GM12874 (cell line): Measurements from ENCODE around the gene LRP1B.

Experiments
- CTCF ChIP-seq: IDR thresholded peaks from 2 replicates; pipeline ENCODE4 v1.5.1; 2011; ENCODE audit warnings: low read depth, mild to moderate bottlenecking, control low read depth, low read length, moderate library complexity; ENCODE audit not compliant: insufficient read depth

Gene LRP1B

GRCh38 chr2:140972724-140973123, 1158.1 kb downstream of the LRP1B start:
- TF ChIP-seq CTCF: no peak

- TF ChIP-seq CTCF: 0 out of 2 replicates have a peak, but pooled peaks have one; percentile 4
Measured at GRCh38 chr2:140964324-140964723, 1166.5 kb downstream of the LRP1B start.

- no peak for TF ChIP-seq CTCF
Measured at GRCh38 chr2:140949932-140950331, 1180.9 kb downstream of the LRP1B start.

GRCh38 chr2:140947236-140947635, 1183.6 kb downstream of the LRP1B start:
- no peak for TF ChIP-seq CTCF

DNA sequence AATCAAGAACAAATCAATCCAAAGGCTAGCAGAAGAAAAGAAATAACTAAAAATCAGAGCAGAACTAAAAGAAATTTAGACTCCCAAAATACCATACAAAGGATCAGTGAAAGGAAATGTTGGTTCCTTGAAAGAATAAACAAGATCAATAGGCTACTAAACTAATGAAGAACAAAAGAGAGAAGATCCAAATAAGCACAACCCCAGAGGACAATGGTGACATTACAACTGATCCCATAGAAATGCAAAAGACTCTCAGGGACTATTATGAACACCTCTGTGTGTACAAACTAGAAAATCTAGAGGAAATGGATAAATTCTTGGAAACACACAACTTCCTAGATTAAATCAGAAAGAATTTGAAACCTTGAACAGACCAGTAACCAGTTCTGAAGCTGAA, 1186.9 kb downstream of the LRP1B start:
- no peak for TF ChIP-seq CTCF

GRCh38 chr2:140942284-140942683, 1188.5 kb downstream of the LRP1B start:
- TF ChIP-seq CTCF: no peak

DNA sequence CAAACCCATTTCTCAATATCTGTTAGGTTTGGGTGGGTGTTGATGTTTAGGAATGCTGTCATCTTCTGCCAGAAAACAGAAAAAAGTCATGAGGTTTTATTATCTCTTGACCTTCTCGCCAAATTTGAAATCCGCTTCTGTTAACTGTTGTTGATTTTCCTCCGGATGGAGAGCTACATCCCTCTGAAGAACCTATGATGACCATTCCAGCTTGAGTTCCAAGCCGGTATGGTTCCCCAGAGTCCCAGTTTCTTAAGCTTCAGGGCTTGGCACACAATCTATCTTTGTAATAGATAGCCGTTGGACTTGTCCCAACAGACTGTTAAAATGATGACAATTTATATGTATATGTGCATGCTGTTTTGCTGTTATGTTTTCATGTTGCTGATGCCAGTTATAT, 1201.0 kb downstream of the LRP1B start:
- no peak for TF ChIP-seq CTCF

DNA sequence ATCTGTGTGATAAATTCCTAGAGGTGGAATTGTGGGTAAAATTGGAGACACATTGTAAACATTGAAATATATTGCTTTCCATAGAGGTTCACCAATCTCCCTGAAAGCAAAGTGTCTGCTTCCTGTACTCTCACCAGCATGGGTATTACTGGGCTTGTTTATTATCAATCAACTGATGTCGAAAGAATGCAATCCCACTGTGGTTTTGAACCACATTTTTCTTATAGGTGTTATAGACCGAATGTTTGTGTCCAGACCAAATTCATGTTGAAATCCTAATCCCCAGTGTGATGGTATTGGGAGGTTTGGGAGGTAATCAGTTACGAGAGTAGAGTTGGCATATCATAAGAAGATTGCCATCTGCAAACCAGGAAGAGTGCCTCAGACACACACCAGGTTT, 1212.4 kb downstream of the LRP1B start:
- no peak for TF ChIP-seq CTCF
